Neutrophil (primary cell): ENCODE data around the gene BLM.
A peak's percentile ranks its signal among the peaks of the same experiment; 100 is the strongest.

Experiments
- H3K27ac ChIP-seq: fragments of 200-600 bp; sonication (generic); 2 replicates; pipeline ENCODE4 v1.5.1; 2016; ENCODE audit warnings: mild to moderate bottlenecking, moderate library complexity
- H3K27me3 ChIP-seq: fragments of 200-600 bp; sonication (generic); 2 replicates; pipeline ENCODE4 v1.6.0; 2016; ENCODE audit warnings: mild to moderate bottlenecking
- H3K36me3 ChIP-seq: fragments of 200-600 bp; sonication (generic); 2 replicates; pipeline ENCODE4 v1.5.1; 2017
- H3K4me1 ChIP-seq, 2 experiments: fragments of 200-600 bp in 1 of 2; sonication (generic) in 1 of 2; 1 replicate in 1 of 2; 2 replicates in 1 of 2; pipeline versions ENCODE4 v1.5.1 to v1.6.1; 2013 to 2016; ENCODE audit warnings: low read depth in 1 of 2, low read length in 1 of 2, mild to moderate bottlenecking in 1 of 2, moderate library complexity in 1 of 2; ENCODE audit not compliant: control insufficient read depth in 1 of 2, insufficient read depth in 1 of 2
- H3K4me3 ChIP-seq, 2 experiments: fragments of 200-600 bp in 1 of 2; sonication (generic) in 1 of 2; 1 replicate in 1 of 2; 2 replicates in 1 of 2; pipeline ENCODE4 v1.5.1; 2013 to 2016; ENCODE audit warnings: low read depth in 1 of 2, low read length in 1 of 2, mild to moderate bottlenecking in 1 of 2, moderate library complexity in 1 of 2
- H3K9me3 ChIP-seq: fragments of 200-600 bp; sonication (generic); 2 replicates; pipeline ENCODE4 v1.5.1; 2016
- CTCF ChIP-seq: fragments of 200-600 bp; sonication (generic); IDR thresholded peaks from 2 replicates; pipeline ENCODE4 v1.5.1; 2016; ENCODE audit warnings: antibody characterized with exemption

The BLM gene

DNA sequence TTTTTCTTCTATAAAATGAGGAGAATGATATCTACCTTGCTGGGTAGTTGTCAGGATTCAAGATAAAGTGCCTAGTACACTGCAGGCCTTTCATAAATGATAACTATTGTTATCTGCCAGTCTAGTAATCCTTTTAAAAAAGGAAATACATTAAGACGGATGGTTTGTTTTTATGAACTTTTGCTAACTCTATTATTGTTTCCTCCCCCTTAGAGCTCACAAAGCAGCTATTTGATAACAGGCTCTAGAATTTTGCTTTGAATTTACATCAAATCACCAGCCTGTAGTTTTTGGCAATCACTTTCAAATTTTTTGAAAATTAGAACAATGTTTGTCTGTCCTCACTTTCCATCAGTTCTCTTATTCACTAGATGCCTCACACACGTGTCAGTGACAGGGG is 39.8 kb downstream of the BLM start:
- Histone ChIP-seq H3K27me3 (no peaks in the 10 kb centered on the region), H3K9me3 (no peaks in the 10 kb centered on the region), H3K4me1 (peaks cover 17 to 19% of the 10 kb centered on the region in 2 experiments), H3K36me3 (no peaks in the 10 kb centered on the region), H3K4me3 (no peak overlapping the region), H3K27ac (peak overlapping the region; percentile 45)
- no peak for TF ChIP-seq CTCF

- Histone ChIP-seq H3K27ac (peak overlapping the region; percentile 45), H3K36me3 (no peaks in the 10 kb centered on the region), H3K27me3 (no peaks in the 10 kb centered on the region), H3K9me3 (no peaks in the 10 kb centered on the region), H3K4me3 (no peak overlapping the region), H3K4me1 (peaks cover 22 to 24% of the 10 kb centered on the region in 2 experiments)
- no peak for TF ChIP-seq CTCF
Measured at GRCh38 chr15:90757461-90757860, 40.3 kb downstream of the BLM start.

- peaks cover 27% of the 10 kb centered on the region in 2 experiments for H3K4me1 ChIP-seq
Measured at GRCh38 chr15:90760661-90761232, 43.6 kb downstream of the BLM start.

DNA sequence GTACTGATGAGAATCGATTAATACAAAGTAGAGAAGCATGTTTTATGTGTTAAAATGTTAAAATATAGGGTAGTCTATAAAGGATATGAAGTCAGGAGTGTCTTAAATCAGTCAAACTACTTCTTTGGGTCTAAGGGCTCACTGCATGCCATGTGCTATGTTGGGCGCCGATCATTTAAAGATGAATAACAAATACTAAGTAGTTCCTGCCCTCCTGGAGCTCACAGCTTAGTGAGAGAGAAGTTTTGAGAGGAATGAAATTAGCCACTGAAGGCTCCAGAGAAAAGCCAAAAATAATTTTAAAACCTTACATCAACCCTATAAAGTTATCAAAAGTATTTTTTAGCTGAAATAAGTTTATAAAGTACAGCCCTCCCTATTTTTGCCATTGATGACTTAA is 44.5 kb downstream of the BLM start:
- peak overlapping the region; percentile 68 for H3K27ac ChIP-seq

More at GRCh38 chr15:90760661-90761232, 43.6 kb downstream of the BLM start:
- Histone ChIP-seq H3K27ac (no peak overlapping the region), H3K27me3 (no peaks in the 10 kb centered on the region), H3K9me3 (no peaks in the 10 kb centered on the region), H3K36me3 (no peaks in the 10 kb centered on the region), H3K4me3 (no peak overlapping the region)
- no peak for TF ChIP-seq CTCF

DNA sequence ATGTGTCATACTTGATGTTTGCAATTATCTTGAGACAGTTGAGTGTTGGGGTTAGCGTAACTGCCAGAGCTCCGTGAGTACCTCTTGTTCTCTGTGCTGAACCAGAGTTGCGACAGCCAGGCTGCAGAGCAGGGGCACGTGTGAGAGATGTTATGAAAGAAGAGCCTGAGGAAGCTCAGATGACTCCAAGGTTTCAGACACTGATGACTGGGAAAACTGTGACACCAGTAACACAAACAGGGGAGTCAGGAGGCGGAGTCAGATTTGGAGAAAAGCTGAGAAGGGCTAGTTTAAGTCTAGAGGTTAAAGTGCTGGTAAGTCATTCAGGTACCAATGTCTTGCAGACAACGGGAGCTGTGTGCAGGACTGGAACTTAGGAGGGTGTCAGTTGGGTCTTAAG is 45.0 kb downstream of the BLM start:
- no peaks in the 10 kb centered on the region for H3K9me3 ChIP-seq
- no peak for TF ChIP-seq CTCF
- peak overlapping the region; percentile 68 for H3K27ac ChIP-seq
- no peaks in the 10 kb centered on the region for H3K27me3 ChIP-seq
- no peaks in the 10 kb centered on the region for H3K36me3 ChIP-seq
- H3K4me1 ChIP-seq: peaks cover 27% of the 10 kb centered on the region in 2 experiments
- peak overlapping the region; percentile 13 to 19 for H3K4me3 ChIP-seq

More for the DNA sequence above, 44.5 kb downstream of the BLM start:
- TF ChIP-seq CTCF: no peak
- H3K27me3 ChIP-seq: no peaks in the 10 kb centered on the region
- H3K36me3 ChIP-seq: no peaks in the 10 kb centered on the region
- peaks cover 27% of the 10 kb centered on the region in 2 experiments for H3K4me1 ChIP-seq
- no peaks in the 10 kb centered on the region for H3K9me3 ChIP-seq
- peak overlapping the region; percentile 13 to 19 for H3K4me3 ChIP-seq
